Stimulated activated CD4-positive, alpha-beta T cell treated with anti-CD3 and anti-CD28 coated beads, Interleukin-15, amount 100 ng/mL, for 48 hours (primary cell): Measurements from ENCODE around the gene TENM4.

Experiments
- DNase-seq, 2 donors: peaks; one replicate each; pipeline ENCODE4 v3.0.0-alpha.2; 2020; ENCODE audit warnings: low read depth in 2 of 2

The TENM4 gene

GRCh38 chr11:78659326-78660270, 781.2 kb downstream of the TENM4 start:
- DNase-seq: no peak

- DNase-seq: no peak
Measured at GRCh38 chr11:78657968-78658839, 782.6 kb downstream of the TENM4 start.

GRCh38 chr11:78657441-78657840, 783.4 kb downstream of the TENM4 start:
- DNase-seq: no peak

GRCh38 chr11:78656984-78657383, 783.8 kb downstream of the TENM4 start:
- no peak for DNase-seq

GRCh38 chr11:78656327-78656726, 784.5 kb downstream of the TENM4 start:
- DNase-seq: no peak

GRCh38 chr11:78655561-78655960, 785.3 kb downstream of the TENM4 start:
- no peak for DNase-seq

GRCh38 chr11:78654866-78655265, 786.0 kb downstream of the TENM4 start:
- no peak for DNase-seq

- DNase-seq: no peak
Measured at GRCh38 chr11:78654071-78654470, 786.8 kb downstream of the TENM4 start.

- no peak for DNase-seq
Measured at GRCh38 chr11:78653294-78653909, 787.4 kb downstream of the TENM4 start.

GRCh38 chr11:78652843-78653239, 788.0 kb downstream of the TENM4 start:
- DNase-seq: no peak

GRCh38 chr11:78651923-78652842, 788.6 kb downstream of the TENM4 start:
- peak; percentile 42 to 52 for DNase-seq

GRCh38 chr11:78651136-78651775, 789.6 kb downstream of the TENM4 start:
- no peak for DNase-seq

GRCh38 chr11:78649361-78650215, 791.2 kb downstream of the TENM4 start:
- no peak for DNase-seq

- DNase-seq: no peak
Measured at GRCh38 chr11:78647986-78648875, 792.6 kb downstream of the TENM4 start.

GRCh38 chr11:78647266-78647915, 793.4 kb downstream of the TENM4 start:
- DNase-seq: no peak

- DNase-seq: peak; percentile 29 to 52
Measured at GRCh38 chr11:78646564-78647185, 794.2 kb downstream of the TENM4 start.
